ENCODE measurements around the gene ADORA2A.

GRCh38 chr22:24446260-24446611 is 18.8 kb downstream of the ADORA2A start:
- TF ChIP-seq CTCF (IDR thresholded peaks at IDR 0.05; ENCODE audit: insufficient read depth, low read length) (no peak), REST (IDR thresholded peaks at IDR 0.05; ENCODE audit: insufficient replicate concordance, low read depth) (no peak), POLR2AphosphoS5 (IDR thresholded peaks at IDR 0.05; ENCODE audit: low read depth) (no peak), GABPA (IDR thresholded peaks at IDR 0.05; ENCODE audit: low read depth) (no peak)

Data from HL-60 (cell line).